ENCODE measurements around the gene HMCES. TPM values are rescaled to one million over a fixed set of nuclear protein-coding genes. Genes with fewer than 3 reads are reported as not detected.
"Not testable (repeated sequence)": the region's sequence is repeated elsewhere in the genome, so short reads cannot be mapped to it uniquely, and the experiment has no call there.

HMCES gene
- total and polyA plus RNA-seq, 11 donors: 30.0 to 46.6 (median 37.7) TPM

DNA sequence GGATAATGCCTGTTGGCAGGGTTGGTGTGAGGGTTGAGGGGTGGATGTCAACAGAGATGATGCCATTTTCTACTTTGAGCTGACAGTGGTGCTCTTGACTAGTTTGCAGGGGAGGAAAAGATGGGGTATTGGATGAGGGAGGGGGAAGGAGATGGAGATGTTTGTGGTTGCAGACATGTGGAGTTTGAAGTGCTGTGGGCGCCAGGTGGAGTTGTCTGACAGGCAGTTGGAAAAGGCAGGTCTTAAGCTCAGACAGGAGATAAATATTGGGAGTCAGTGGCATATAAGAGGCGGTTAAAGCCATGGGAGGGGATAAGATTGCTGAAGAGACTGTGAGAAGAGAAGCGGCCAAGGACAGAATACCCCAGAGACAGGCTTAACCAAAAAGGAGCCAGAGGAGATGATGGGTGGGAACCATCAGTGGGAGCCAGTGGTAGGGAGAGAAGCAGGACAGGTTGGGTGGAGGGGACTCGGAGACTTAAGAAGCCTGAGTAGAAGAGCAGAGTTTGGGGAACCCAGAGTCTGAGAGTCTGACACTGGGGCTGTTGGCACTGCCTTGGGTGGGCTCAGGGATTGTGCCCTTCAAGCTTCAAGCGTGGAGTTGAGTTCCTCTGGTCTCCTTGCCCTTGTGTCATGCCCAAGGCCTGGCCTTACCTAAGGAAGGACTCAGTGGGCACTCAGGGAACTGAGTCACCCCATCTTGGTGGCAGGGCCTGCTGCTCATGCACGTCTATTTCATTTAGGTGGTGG, 15.3 kb upstream of the HMCES start:
- Histone ChIP-seq H3K9me3 (no peaks in the 10 kb centered on the region), H3K27ac (no peak overlapping the region), H3K27me3 (no peaks in the 10 kb centered on the region), H3K4me3 (no peak overlapping the region), H3K4me1 (no peaks in the 10 kb centered on the region), H3K36me3 (peaks cover 0 to 100% (median 100%) of the 10 kb centered on the region in 9 donors)
- TF ChIP-seq POLR2A (IDR thresholded peaks at IDR 0.05): no peak
- TF ChIP-seq, protein P1, sequence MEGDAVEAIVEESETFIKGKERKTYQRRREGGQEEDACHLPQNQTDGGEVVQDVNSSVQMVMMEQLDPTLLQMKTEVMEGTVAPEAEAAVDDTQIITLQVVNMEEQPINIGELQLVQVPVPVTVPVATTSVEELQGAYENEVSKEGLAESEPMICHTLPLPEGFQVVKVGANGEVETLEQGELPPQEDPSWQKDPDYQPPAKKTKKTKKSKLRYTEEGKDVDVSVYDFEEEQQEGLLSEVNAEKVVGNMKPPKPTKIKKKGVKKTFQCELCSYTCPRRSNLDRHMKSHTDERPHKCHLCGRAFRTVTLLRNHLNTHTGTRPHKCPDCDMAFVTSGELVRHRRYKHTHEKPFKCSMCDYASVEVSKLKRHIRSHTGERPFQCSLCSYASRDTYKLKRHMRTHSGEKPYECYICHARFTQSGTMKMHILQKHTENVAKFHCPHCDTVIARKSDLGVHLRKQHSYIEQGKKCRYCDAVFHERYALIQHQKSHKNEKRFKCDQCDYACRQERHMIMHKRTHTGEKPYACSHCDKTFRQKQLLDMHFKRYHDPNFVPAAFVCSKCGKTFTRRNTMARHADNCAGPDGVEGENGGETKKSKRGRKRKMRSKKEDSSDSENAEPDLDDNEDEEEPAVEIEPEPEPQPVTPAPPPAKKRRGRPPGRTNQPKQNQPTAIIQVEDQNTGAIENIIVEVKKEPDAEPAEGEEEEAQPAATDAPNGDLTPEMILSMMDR (IDR thresholded peaks at IDR 0.05): no peak
- no peak for ATAC-seq
- no peak for DNase-seq
- intact Hi-C loops (cut with DNase I): no loop called here
- 81 to 92% (median 91%) methylated on average over 6 of the region's 6 CpGs for WGBS, 4 donors

DNA sequence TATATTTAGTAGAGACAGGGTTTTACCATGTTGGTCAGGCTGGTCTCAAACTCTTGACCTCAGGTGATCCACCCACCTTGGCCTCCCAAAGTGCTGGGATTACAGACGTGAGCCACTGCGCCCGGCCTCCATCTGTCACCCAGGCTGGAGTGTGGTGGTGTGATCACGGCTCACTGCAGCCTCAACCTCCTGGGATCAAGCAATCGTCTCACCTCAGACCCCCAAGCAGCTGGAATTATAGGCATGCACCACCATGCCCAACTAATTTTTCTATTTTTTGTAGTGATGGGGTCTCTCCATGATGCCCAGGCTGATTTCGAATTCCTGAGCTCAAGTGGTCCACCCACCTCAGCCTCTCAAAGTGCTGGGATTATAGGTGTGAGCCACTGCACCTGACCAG, 13.7 kb upstream of the HMCES start:
- H3K27ac ChIP-seq; H3K9me3 ChIP-seq; ATAC-seq; H3K4me3 ChIP-seq; H3K4me1 ChIP-seq; intact Hi-C loops (cut with DNase I); H3K27me3 ChIP-seq; DNase-seq: not testable (repeated sequence)
- H3K36me3 ChIP-seq: peaks cover 0 to 100% (median 100%) of the 10 kb centered on the region in 9 donors
- WGBS, 4 donors: 89 to 90% (median 89%) methylated on average over 4 to 6 of the region's 6 CpGs

DNA sequence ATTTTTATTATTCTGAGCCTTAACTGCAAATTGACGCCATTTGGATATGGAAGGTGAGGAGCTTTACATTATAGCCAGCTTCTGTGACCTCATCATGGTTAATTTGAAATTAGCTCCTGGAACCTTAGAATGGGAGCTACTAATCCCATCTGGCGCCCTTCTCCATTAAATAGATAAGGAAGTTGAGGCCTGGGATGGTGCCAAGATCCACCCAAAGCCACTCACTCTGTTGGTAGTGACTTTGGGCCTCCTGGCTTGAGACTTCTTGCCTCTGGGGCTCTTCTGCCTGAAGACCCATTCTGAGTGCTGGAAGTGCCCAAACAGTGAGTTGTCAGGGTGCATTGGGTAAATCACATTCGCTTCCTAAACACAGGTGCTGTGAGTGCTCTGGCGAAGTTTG, 12.0 kb upstream of the HMCES start:
- no peak for ATAC-seq
- Histone ChIP-seq H3K9me3 (no peaks in the 10 kb centered on the region), H3K27ac (no peak overlapping the region), H3K4me3 (no peak overlapping the region), H3K36me3 (peaks cover 0 to 100% (median 100%) of the 10 kb centered on the region in 9 donors), H3K4me1 (no peaks in the 10 kb centered on the region), H3K27me3 (no peaks in the 10 kb centered on the region)
- intact Hi-C loops (cut with DNase I): no loop called here
- DNase-seq: no peak
- TF ChIP-seq, protein P1 (IDR thresholded peaks at IDR 0.05): no peak
- no peak for TF ChIP-seq POLR2A (IDR thresholded peaks at IDR 0.05)
- 88 to 95% (median 90%) methylated on average over 4 of the region's 4 CpGs for WGBS, 4 donors

DNA sequence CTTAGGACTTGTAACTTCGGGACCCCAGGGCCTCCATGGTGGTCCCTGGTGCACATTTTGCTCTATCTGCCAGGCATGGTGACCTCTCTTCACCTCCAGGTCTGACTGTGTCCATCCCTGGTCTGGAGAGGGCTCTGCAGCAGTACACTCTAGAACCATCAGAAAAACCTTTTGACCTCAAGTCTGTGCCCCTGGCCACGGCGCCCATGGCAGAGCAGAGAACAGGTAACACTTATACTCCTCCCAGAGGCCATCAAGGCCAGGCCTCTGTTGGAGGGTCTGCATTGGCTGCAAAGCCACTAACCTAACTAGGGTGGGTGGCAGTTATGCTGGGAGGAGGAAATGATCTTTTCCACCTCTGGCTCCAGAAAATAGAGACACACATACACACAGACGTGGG, 10.3 kb upstream of the HMCES start:
- TF ChIP-seq POLR2A (IDR thresholded peaks at IDR 0.05): no peak
- TF ChIP-seq, protein P1 (IDR thresholded peaks at IDR 0.05): no peak
- Histone ChIP-seq H3K36me3 (peaks cover 0 to 100% (median 100%) of the 10 kb centered on the region in 9 donors), H3K27ac (no peak overlapping the region), H3K9me3 (no peaks in the 10 kb centered on the region), H3K4me3 (no peak overlapping the region), H3K27me3 (no peaks in the 10 kb centered on the region), H3K4me1 (no peaks in the 10 kb centered on the region)
- WGBS, 4 donors: 86 to 98% (median 97%) methylated on average over 4 of the region's 4 CpGs
- ATAC-seq: no peak
- intact Hi-C loops (cut with DNase I): no loop called here
- DNase-seq: no peak

DNA sequence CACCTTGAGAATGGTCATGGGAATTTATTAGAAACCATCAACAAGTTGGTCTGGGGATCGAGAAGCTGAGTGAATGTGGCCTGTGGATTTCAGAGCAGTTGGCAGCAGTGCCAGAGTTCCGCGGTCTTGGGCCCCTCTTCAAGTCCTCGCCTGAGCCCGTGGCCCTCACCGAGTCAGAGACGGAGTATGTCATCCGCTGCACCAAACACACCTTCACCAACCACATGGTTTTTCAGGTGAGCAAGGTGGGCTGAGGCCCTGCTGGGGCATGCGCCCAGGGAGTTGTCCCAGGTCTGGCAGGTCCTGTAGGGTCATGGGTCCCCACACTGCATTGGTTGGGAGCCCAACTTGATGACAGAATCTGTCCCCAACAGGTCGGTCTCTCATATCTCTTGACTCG, 7.0 kb upstream of the HMCES start:
- peak in 1 of 4 donors; percentile 29 for ATAC-seq
- 85 to 96% (median 93%) methylated on average over 9 to 11 of the region's 11 CpGs for WGBS, 4 donors

More for the DNA sequence above, 7.0 kb upstream of the HMCES start:
- no peak overlapping the region for H3K27ac ChIP-seq
- H3K4me3 ChIP-seq: no peak overlapping the region
- intact Hi-C loops (cut with DNase I): no loop called here
- peaks cover 0 to 100% (median 100%) of the 10 kb centered on the region in 9 donors for H3K36me3 ChIP-seq
- H3K4me1 ChIP-seq: no peaks in the 10 kb centered on the region
- TF ChIP-seq, protein P1 (IDR thresholded peaks at IDR 0.05): no peak
- TF ChIP-seq POLR2A (IDR thresholded peaks at IDR 0.05): no peak
- no peaks in the 10 kb centered on the region for H3K9me3 ChIP-seq
- DNase-seq: no peak
- no peaks in the 10 kb centered on the region for H3K27me3 ChIP-seq
